Fibroblast of skin of left biceps (primary cell): ENCODE data around the gene NR6A1.

Experiments
- DNase-seq, 2 experiments: peaks; one replicate each; pipeline ENCODE4 v3.0.0-alpha.2; 2013; ENCODE audit warnings: low read depth in 2 of 2

Gene NR6A1

DNA sequence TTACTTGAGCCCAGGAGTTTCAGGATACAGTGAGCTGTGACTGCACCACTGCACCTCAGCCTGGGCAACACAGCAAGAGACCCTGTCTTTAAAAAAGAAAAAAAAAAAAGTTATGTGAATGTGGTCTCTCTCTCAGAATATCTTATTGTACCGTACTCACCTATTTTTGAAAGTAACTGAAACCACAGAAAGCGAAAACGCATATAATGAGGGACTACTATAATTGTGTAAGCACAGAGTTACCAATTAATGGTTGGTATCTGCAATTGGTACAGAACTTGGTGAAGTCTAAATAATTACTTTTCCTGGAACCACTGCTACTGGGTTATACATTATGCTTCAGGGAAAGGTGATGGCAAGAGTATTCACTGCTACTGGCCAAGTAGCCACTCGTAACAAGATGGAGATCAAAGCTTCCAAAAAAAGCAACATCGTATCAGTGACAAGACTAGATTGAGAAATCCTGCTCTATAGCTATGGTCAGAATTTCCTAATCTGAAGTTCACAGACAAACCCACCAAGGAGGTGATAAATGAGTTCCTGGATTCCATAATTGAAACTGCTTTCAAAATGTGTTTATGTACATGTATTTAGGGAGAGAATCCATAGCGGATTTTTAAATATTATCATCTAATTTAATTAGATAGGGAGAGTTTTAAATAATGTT lies 82.7 kb downstream of the NR6A1 start:
- no peak for DNase-seq

DNA sequence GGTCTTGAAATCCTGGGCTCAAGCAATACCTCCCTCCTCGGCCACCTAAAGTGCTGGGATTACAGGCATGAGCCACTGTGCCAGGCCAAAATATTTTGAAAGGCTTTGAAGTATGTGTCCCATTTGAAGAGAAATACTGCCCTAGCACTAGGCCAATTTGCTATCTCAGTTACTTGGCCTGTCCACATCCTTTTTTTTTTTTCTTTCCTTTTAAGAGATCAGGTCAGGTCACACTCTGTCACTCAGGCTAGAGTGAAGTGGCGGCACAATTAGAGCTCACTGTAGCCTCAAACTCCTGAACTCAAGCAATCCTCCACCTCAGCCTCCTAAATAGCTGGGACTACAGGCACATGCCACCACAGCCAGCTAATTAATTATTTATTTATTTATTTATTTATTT lies 84.2 kb downstream of the NR6A1 start:
- no peak for DNase-seq

DNA sequence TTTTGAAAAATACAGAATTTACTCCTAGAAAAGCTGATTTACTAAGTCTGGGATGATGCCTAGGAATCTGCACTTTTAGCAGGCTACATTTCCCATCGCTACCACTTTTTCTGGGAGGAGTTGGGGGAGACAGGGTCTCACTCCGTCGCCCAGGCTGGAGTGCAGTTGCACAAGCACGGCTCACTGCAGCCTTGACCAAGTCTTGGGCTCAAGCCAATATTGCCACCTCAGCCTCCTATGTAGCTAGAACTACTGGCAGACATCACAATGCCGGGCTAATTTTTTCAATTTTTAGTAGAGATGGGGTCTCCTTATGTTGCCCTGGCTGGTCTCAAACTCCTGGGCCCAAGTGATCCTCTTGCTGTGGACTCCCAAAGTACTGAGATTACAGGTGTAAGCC lies 85.9 kb downstream of the NR6A1 start:
- no peak for DNase-seq

DNA sequence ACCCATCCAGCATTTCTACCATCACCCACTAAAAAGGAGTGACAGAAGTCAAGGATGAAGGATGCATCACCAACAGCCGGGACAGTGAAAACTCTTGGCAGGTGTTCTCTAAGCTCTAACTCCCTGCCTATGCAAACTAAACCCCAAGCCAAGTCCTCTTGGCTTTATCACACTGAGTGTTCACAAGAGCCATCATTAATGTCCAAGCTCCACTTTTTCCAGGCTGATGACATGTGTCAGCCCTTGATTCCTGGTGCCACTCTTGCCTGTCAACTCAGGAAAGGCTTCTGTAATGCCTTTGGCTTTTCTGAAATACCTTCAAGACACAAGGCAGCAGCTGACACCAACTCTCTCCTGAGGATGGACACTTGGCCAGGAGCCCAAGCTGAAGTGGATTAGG lies 86.9 kb downstream of the NR6A1 start:
- DNase-seq: no peak

DNA sequence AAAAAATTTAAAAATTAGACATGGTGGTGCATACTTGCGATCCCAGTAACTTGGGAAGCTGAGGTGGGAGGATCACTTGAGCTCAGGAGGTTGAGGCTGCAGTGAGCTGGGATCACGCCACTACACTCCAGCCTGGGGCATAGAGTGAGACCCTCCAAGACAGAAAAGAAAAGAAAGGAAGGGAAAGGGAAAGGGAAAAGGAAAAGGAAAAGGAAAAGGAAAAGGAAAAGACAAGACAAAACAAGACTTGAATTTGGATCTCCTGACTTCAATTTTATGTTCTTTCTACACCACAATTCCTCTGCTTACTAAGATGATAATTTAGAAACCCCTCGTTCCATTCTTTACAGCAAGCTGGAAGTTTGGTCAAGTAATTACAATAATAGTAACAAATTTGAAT lies 88.1 kb downstream of the NR6A1 start:
- no peak for DNase-seq

DNA sequence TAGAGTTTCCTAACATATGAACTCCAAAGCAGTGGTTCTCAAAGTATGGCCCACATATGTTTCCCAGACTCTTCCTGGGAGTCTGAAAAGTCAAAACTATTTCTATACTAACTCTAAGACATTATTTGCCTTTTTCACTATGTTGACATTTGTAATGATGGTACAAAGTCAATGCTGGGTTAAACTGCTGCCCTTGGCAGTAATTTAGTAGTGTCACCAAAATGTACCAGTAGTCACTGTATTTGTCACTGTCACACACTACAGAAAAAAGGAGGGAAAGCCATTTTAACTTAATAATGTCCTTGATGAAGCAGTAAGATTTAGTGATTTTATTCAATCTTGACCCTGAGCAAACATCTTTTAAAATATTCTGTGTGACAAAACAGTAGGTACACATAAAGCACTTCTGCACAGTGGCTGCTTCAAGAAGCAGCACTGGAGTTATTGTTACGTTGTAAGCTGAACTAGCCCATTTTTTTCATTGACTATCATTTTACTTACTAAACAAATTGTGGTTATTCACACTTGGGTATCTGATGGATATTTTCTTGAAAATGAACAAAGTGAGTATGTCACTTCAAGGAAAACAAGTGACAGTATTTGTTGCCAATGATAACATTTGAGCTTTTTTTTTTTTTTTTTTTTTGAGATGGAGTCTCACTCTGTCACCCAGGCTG lies 90.3 kb downstream of the NR6A1 start:
- DNase-seq: no peak

DNA sequence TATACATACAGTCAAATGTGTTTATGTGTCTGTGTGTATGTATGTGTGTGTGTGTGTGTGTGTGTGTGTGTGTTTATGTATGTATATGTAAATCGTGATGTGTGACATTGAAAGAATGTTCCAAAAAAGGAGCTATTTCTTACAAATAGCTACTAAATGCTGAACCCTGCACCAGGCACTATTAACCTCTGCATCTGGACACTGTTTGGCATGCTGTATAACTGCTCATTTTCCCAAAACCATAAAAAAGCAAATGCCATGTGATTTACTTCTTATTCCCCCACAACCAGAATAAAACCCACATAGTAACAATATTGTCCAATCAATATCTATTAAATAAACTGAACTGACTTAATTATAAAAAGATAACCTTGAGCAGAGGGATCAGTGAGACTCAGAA lies 91.1 kb downstream of the NR6A1 start:
- DNase-seq: no peak

DNA sequence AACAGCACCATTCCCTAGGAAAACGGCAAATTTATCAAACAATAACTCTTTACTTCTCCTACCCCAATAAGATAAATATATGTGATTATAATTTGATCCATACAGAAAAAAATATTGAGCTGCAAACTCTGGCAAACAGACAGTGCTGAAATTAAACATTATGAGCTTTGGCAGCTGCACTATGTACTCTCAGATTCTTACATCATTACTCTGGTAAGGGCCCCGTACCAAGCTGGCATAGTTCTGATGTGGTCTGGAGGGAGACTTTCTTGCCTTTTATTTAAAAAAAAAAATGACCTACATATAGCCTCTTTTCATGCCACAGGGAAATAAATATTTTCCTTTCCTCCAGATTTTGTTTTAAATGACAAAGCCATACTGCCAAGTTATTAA lies 95.0 kb downstream of the NR6A1 start:
- no peak for DNase-seq

DNA sequence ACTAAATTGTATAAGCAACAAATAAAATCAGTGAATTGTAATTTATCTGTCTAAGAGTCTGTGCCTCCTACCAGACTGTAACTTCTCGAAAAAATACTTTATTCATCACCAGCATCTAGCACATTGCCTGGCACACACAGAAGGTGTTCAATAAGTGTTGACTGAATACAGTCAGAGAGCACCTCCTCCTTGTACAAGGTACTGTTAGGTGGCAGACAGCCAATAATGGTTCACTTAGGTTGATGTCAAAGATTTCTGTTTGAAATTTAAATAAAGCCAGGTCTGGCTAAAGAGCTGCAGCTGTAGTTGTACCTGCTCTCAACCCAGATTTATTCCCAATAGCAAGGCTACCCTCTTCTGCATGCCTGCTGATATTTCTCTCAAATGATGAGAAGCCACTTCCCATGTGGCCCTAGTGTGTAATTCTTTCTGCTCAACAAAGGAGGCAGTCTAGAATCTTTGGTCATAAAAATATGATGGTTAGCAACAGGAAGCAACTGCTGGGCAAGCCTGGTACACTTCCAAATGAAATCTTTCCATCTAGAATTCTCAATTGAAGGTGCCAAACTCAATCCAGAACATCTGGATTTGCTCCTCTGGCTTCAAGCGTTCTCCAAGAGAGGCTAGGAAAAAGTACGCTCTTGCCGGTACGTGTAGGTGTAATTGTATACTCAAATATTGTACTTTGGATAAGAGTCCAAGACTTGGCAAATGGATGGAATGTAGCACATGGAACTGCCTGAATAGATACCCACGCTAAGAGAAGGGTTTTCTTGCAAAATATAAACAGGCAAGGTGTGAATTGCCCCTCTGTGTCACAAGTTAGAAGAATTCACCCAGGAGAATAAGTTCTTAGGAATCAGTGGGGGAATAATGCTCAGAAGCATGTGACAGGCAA lies 95.6 kb downstream of the NR6A1 start:
- no peak for DNase-seq

DNA sequence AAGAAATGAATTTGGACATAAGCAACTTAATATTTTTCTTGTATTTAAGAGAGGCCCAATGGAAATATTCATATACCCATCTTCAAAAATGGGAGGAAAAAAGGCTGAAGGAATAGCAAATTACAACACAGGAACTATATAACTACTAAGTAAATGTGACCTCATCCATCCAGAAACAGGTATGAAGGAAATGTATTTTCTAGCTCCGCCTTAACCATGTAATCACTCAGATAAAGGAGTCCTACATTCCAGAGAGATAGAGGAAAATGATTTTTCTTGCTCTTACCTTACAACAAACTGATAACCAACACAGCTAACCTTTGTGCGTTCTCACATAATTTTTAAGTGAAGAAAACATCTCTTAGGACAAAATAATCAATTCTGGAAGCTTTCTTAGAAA lies 96.5 kb downstream of the NR6A1 start:
- no peak for DNase-seq

DNA sequence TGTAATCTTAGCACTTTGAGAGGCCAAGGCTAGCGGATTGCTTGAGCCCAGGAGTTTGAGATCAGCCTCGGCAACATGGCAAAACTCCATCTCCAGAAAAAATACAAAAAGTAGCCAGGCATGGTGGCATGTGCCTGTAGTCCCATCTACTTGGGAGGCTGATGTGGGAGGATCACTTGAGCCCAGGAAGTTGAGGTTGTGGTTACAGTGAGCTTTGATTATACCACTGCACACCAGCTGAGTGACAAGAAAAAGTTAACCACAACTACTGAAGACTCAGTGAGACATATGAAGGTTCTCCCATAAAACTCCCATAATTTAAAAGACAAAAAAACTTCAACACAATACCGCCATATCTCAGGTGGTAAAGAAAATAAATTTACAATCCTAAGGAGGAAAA lies 98.0 kb downstream of the NR6A1 start:
- DNase-seq: no peak

DNA sequence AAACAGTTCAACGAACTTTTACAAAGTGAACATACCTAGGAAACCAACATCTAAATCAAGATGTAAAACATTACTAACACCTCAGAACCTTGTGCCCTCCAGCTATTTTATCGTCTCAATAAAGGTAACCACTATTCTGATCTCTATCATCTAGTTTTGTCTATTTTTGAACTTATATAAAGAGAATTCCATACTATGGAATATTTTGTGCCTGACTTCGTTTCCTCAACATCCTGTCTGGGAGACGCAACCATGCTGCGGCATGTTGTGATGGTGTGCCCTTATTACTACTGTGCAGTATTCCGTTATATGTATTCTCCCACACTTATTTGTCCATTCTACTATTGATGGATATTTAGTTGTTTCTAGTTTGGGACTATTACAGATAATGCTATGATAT lies 99.2 kb downstream of the NR6A1 start:
- DNase-seq: no peak

DNA sequence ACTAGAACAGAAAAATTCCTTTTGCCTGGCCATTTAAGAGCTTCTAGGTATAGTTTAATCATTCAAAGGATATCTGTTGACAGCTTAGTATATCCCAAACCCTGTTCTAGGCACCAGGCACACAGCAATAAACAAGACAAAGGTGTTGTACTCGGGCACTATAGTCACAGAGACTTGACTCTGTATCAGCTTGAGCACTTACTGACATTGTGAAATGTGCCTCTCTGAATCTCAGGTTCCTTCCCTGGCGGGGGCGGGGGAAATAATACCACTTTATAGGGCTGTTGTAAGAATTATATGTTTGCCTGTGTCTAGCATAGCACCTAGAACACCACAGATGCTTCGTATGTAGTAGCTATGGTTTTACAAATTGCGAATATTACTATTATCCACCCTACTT lies 104.5 kb downstream of the NR6A1 start:
- DNase-seq: no peak

DNA sequence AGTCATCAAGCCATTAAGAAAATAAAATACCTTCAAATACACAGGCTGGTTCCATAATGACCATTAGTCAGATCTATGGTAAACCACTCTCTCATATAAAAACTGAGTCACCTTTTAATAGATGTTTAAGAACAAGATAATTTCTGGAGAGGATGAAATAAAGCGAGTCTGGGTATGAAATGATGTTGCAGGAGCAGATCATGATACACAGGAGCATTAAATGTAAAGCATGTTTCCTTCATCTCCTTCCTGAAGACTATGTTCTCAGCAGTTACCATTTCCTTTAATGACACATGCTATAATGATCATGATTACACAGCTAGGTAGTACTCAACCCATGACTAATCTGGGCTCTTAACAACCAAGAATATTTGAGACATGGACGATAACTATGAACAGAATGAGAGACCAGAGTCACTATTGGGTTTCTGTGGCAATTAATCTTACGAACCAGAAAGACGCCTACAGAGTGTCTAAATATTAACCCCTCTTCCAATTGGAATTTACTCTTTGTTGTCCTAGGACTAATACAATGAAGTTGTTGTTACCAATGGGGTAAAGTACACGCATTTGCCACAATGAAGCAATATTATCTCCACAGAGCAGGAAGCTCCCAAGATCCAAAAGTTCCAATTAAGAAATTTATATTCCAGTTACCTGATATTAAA lies 105.6 kb downstream of the NR6A1 start:
- no peak for DNase-seq

DNA sequence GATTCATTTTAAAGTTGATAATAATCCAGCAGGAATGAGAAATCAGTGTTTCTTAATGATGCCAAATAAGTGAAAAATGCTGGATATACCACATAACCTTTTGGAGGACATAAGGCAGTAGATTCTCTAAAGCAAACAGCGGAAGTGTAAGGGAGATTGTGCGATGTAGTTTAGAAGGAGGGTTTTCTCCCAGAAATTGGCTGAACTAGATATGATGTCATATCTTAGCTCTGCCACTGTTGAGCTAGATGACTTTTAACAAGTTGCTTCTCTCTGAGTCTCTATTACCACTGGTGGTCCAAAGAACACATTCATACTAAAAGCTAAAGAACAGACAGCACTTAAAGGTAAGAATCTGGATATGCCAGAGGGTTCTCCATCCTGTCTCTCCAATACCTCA lies 107.0 kb downstream of the NR6A1 start:
- no peak for DNase-seq

DNA sequence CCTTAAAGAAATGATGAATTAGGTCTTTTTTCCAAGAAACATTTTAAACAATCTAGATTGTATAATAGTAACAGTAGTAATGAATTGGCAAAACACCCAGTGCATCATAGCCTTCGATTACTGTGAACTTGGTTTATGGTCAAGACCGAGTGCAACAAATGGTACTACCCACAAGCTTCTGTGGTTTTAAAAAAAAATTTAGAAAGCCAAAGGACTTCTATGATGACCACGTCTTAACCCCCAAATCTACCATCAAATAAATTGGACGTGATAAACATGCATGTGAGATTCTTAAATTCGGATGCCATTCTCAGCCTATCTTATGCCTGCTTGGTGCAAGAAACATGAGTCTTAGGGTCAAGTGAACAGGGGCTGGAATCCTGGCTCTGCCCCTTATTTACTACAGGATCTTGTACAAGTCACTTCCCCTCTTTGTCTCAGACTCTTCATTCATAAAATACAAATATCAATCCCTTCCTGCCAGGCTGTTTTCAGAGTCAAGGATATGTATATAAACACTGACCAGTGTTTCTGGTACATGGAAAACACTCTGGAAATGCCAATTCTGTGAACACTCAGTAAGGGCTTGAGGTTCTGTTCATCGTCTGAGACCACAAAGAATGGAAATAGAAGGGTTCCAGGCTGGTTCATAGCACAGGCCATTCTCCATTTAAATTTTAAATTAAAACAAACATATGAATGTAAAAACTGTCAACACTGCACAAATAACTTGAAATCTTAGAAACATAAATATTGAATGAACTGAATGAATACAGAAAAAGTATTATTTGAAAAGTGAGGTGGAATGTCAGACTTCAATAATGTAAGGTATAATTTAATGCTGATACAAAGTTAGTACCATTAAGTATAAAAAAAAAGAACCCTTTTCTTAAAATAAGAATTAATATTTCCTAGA lies 107.8 kb downstream of the NR6A1 start:
- no peak for DNase-seq

DNA sequence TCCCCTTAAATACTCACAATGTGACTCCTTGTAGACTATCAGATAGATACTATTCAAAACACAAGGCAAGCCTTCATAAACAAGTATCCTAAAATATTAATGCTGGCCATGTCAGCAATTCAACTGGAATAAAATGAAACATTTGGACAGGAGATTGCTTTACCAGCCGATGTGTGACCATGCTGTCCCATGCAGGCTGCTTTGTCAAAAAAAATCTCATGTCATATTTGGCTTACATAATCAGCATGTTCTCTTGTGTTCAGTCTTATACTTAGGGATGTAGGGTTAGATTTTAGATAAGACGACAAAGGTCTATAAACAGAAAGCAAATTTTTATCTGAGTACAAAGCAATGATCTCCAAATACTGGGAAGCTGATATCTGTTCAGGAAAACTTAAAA lies 108.5 kb downstream of the NR6A1 start:
- DNase-seq: no peak

DNA sequence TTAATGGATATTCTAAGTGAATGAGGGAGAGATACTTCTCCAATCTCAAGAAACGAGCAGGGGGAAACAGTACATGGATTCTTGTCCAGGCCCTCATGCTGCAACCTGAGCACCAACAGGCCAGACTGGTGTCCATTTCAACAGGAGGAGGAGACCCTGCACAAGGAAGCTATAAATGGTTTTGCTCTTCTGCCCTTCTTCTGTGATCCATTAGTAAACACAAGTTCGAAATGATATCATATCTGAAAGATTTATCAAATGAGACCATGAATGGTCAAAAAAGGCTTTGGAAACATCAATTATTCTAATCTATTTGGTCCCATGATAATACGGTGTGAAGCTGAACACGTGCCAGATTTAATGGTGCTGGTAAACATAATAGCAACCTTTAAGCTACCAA lies 109.8 kb downstream of the NR6A1 start:
- DNase-seq: no peak

DNA sequence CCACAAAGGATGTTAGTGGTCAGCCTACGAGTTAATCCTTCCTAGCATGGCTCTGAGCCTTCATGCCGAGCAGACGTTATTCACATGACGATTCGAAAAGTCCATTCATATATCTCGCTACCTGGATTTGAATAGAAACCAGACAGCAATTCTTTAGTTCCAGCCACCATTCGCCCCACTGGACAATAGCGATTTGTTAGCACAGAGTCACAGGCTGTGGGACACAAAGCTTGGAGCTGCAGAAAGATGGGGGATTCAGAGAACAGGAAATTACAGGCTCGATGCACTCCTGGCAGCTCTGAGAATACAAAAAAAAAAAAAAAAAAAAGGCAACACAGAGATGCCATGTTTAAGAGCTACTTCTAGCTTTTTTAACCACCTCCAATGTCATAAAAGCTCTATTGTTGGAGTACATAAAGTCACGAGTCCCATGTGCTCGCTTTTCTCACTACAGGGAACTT lies 110.7 kb downstream of the NR6A1 start:
- DNase-seq: peak in 1 of 2 experiments; percentile 24

DNA sequence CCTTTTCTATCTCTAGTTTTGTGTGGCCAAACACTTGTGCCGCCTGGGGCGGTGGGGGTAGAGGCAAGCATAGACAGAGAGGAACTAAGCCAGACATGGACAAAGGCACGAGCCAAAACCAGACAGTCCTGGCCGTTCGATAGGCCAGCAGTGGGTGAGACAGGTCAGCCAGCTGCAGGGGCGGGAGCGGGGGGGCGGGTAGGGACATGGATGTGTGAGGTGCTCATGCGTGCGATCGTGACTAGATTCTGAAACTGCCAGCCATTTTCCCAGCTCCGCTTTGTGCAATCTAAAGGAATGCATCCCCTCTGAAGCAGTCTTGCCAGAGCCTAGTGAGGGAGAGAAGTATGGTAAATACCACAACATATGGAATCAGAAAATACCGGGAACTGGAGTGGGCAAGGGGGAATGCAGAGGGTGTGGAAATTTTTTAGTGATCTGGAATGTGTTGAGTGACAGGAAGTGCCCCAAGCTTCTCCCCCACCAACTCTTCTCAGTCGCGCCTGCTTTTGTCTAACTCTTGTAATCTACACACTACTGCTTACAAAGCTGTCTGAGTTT lies 111.9 kb downstream of the NR6A1 start:
- peak; percentile 98 for DNase-seq
